NB4 (cell line): Measurements from ENCODE around the gene METTL18.

Experiments used
- CTCF ChIP-seq: IDR thresholded peaks from one replicate; pipeline ENCODE4 v1.5.1; 2012; ENCODE audit warnings: low read depth, low read length
- MYC ChIP-seq: IDR thresholded peaks from 2 replicates; pipeline ENCODE4 v1.6.1; 2011; ENCODE audit warnings: low read depth, low read length

- no peak for TF ChIP-seq CTCF
- no peak for TF ChIP-seq MYC
Observed at GRCh38 chr1:169796274-169796810, 1.6 kb upstream of the METTL18 start.
